Mucosa of descending colon (tissue), 3 donors: Measurements from ENCODE around the gene TJP1. TPM values are rescaled to one million over a fixed set of nuclear protein-coding genes. Genes with fewer than 3 reads are reported as not detected.
A peak's percentile ranks its signal among the peaks of the same experiment; 100 is the strongest.

Experiments used
- ATAC-seq: fragments of 200-7000 bp; cut with Tn5 transposase; one replicate; pipeline ENCODE4 v1.9.1; 2020; ENCODE audit warnings: mild to moderate bottlenecking, moderate library complexity
- DNase-seq, 3 donors: peaks; one replicate each; pipeline ENCODE4 v3.0.0-alpha.2; 2020
- H3K36me3 ChIP-seq: fragments of 200-600 bp; one replicate; pipeline ENCODE4 v1.8.0; 2021; ENCODE audit warnings: low read depth, mild to moderate bottlenecking
- H3K4me1 ChIP-seq: fragments of 200-600 bp; one replicate; pipeline ENCODE4 v1.8.0; 2021; ENCODE audit warnings: low read depth, mild to moderate bottlenecking
- H3K4me3 ChIP-seq: fragments of 200-600 bp; one replicate; pipeline ENCODE4 v1.8.0; 2021; ENCODE audit warnings: mild to moderate bottlenecking
- H3K9me3 ChIP-seq: fragments of 200-600 bp; one replicate; pipeline ENCODE4 v1.8.0; 2021; ENCODE audit warnings: mild to moderate bottlenecking
- intact Hi-C, 2 donors: fragments of 100-400 bp; cut with DNase I in 1 of 2; cut with micrococcal nuclease in 1 of 2; formaldehyde crosslinking; loops; one replicate each; pipeline versions ENCODE4 v1.11.0 to v1.11.1; 2022; cut with DNase I, micrococcal nuclease
- long read RNA-seq, 2 donors: library from polyadenylated mRNA; unstranded; transcript quantifications; one replicate each; pipeline ENCODE4 v2.0.0, GENCODE V29; 2019 to 2021
- total RNA-seq, 3 donors: library from RNA; stranded (reverse); fragmentation: NEBNext Ultra II Directional in 2 of 3; extraction: Animal tissue kit (Norgen Biotek cat#: 25700) in 2 of 3; gene quantifications; one replicate each; pipeline versions ENCODE4 v1.2.1 to v1.2.4, GENCODE V29; 2021 to 2023
- TF ChIP-seq, protein P1 (sequence below): fragments of 200-600 bp; IDR thresholded peaks from one replicate; pipeline ENCODE4 v1.8.0; 2022; ENCODE audit warnings: antibody characterized with exemption, mild to moderate bottlenecking
- donor health status: DM: no; HTN: no; CAD: no; lungs with moderate emphysema.
- donor health status: DM: no; HTN: no; CAD: no.
- donor health status: DM: no; HTN: yes; CAD: no.

TJP1 gene
- total RNA-seq = 100 to 1,000 TPM in 1 of 3 donors, 10 to 100 TPM in 2; 78.8 to 129 (median 86.9) TPM
- long read RNA-seq, donor 1, full-length matches to known transcripts = 3 of 42 reads
- long read RNA-seq, donor 1, partial matches to known transcripts = 30 of 42 reads
- long read RNA-seq, donor 1, other reads (novel, unspliced or antisense) = 9 of 42 reads
- long read RNA-seq, donor 2, partial matches to known transcripts = 16 of 19 reads
- long read RNA-seq, donor 2, other reads (novel, unspliced or antisense) = 3 of 19 reads

- Histone ChIP-seq H3K9me3 (no peaks in the 10 kb centered on the region), H3K4me1 (peaks cover 12% of the 10 kb centered on the region), H3K36me3 (no peaks in the 10 kb centered on the region), H3K4me3 (peak within 1 kb of the TSS; percentile 61)
- TF ChIP-seq, protein P1, sequence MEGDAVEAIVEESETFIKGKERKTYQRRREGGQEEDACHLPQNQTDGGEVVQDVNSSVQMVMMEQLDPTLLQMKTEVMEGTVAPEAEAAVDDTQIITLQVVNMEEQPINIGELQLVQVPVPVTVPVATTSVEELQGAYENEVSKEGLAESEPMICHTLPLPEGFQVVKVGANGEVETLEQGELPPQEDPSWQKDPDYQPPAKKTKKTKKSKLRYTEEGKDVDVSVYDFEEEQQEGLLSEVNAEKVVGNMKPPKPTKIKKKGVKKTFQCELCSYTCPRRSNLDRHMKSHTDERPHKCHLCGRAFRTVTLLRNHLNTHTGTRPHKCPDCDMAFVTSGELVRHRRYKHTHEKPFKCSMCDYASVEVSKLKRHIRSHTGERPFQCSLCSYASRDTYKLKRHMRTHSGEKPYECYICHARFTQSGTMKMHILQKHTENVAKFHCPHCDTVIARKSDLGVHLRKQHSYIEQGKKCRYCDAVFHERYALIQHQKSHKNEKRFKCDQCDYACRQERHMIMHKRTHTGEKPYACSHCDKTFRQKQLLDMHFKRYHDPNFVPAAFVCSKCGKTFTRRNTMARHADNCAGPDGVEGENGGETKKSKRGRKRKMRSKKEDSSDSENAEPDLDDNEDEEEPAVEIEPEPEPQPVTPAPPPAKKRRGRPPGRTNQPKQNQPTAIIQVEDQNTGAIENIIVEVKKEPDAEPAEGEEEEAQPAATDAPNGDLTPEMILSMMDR = no peak
- DNase-seq = peak; percentile 79 to 87 (median 81)
- peak; percentile 94 for ATAC-seq
- intact Hi-C loops = no loop called here
Measured at GRCh38 chr15:29822100-29822683, at the start of gene TJP1. Gene TJP1, minus strand, starts transcription at chr15:29822468. Its CDS starts 440 bp downstream, at chr15:29822028.

DNA sequence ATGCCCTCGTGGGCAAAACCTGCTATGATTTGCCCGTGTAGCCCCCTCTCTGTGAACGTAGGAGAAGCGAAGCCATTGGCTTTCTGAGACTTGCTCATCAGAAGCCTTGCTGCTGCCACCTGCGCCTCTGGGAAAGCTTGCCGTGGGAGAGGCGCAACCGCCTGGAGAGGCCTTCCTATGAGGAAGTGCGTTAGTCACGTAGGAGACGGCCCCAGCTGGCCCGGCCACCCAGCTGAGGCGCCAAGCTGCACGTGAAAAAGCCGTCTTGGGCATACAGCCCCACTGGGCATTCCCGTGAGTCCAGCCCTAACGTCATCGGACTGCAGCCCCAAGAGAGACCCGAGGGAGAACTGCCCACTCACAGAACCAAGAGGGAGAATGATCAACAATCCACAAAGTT is 49.1 kb upstream of the TJP1 start:
- Histone ChIP-seq H3K36me3 (no peaks in the 10 kb centered on the region), H3K4me3 (no peak overlapping the region), H3K9me3 (no peaks in the 10 kb centered on the region), H3K4me1 (no peaks in the 10 kb centered on the region)
- ATAC-seq (no peak), DNase-seq (peak in 1 of 3 donors; percentile 5)
- TF ChIP-seq, protein P1 = no peak
- intact Hi-C loops = loop anchor here in 1 of 2 donors (10.0 kb wide), 1 partner anchor 63 kb away; no protein-coding TSS in a partner anchor

DNA sequence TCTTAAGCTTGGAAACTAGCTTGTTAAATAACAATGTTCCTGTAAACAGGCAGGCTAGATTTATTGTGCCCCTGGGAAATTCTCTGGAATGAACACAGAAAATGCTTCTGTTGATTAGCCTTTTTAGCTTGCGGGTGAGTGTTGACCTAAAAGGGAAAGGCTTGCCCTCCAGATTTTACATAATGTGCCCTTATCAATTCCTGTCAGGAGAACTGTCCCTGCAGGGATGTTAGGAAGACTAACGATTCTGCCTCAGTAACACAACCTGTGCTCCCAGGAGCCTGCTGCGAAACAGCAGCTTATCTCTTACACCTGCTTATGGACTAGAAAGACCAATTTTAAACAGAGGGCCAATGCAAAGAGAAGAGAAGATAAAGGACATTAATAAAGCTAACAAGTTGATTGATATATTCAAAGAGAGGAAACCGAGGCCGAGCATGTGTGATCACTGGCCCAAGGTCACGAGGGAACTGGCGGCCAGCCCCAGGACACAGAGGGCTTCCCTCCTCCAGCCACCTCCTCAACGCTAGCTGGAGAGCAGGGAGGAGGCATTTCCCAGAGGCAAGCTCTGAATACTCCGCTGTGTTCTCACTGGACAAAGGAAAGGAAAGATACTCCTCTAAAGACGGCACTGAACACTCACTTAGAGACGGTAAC is 48.4 kb upstream of the TJP1 start:
- H3K4me3 ChIP-seq = no peak overlapping the region
- intact Hi-C loops = loop anchor here in 1 of 2 donors (10.0 kb wide), 1 partner anchor 64 kb away; no protein-coding TSS in a partner anchor
- no peak for ATAC-seq
- H3K36me3 ChIP-seq = no peaks in the 10 kb centered on the region
- H3K9me3 ChIP-seq = no peaks in the 10 kb centered on the region
- TF ChIP-seq, protein P1 = no peak
- no peaks in the 10 kb centered on the region for H3K4me1 ChIP-seq
- DNase-seq = no peak

DNA sequence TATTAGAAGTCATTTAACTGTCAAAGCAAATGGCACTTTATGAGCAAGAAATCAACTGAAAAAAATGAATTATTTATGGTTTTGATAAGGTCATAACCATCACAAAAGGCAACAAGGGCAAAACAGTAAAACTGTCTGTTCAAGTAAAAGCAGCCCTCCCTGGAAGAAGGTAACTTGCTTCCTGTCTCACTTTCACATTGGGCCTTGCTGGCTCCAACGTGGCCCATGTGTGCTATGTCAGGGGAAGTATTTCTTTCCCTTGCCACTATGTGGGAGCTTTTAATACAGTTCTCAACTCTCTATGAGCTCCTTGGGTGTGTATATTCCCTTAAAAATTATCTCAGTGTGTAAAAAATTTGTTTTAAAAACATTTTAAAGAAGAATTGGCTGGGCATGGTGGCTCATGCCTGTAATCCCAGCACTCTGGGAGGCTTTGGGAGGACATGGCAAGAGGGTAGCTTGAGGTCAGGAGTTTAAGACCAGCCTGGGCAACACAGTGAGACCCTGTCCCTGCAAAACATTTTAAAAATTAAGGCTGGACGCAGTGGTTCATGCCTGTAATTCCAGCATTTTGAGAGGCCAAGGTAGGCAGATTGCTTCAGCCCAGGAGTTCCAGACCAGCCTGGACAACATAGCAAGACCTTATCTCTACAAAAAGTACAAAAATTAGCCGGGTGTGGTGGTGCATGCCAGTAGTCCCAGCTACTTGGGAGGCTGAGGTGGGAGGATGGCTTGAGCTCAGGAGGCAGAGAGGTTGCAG is 45.2 kb upstream of the TJP1 start:
- TF ChIP-seq, protein P1 = no peak
- ATAC-seq (no peak), DNase-seq (no peak)
- H3K4me3 ChIP-seq = no peak overlapping the region
- intact Hi-C loops = no loop called here
- no peaks in the 10 kb centered on the region for H3K4me1 ChIP-seq
- H3K9me3 ChIP-seq = no peaks in the 10 kb centered on the region
- no peaks in the 10 kb centered on the region for H3K36me3 ChIP-seq

GRCh38 chr15:29866337-29866736 is 44.1 kb upstream of the TJP1 start:
- no peaks in the 10 kb centered on the region for H3K4me1 ChIP-seq
- no peaks in the 10 kb centered on the region for H3K9me3 ChIP-seq
- ATAC-seq (no peak), DNase-seq (no peak)
- H3K36me3 ChIP-seq = no peaks in the 10 kb centered on the region
- H3K4me3 ChIP-seq = no peak overlapping the region
- intact Hi-C loops = no loop called here
- TF ChIP-seq, protein P1 = no peak
